Esophagus squamous epithelium (tissue), 5 donors: ENCODE data around the gene ADIG. TPM values are rescaled to one million over a fixed set of nuclear protein-coding genes. Genes with fewer than 3 reads are reported as not detected.

Experiments
- DNase-seq: peaks from one replicate; lab custom pipeline; 2025; lab: John Stamatoyannopoulos, UW
- H3K27ac ChIP-seq, 4 donors: fragments of 200-600 bp; sonication (generic); one replicate each; pipeline ENCODE4 v1.5.1; 2016 to 2019; ENCODE audit warnings: mild to moderate bottlenecking in 1 of 4
- H3K27me3 ChIP-seq, 4 donors: fragments of 200-600 bp; sonication (generic); 1 replicate in 3 of 4; 2 replicates in 1 of 4; pipeline versions ENCODE4 v1.5.1 to v1.6.0; 2017 to 2021; ENCODE audit warnings: antibody characterized with exemption in 1 of 4
- H3K36me3 ChIP-seq, 3 donors: fragments of 200-600 bp; sonication (generic); one replicate each; pipeline ENCODE4 v1.5.1; 2016 to 2019
- H3K4me1 ChIP-seq, 3 donors: fragments of 200-600 bp; sonication (generic); one replicate each; pipeline ENCODE4 v1.5.1; 2017 to 2019
- H3K4me3 ChIP-seq, 4 donors: fragments of 200-600 bp; sonication (generic); 1 replicate in 3 of 4; 2 replicates in 1 of 4; pipeline ENCODE4 v1.5.1; 2016 to 2019; ENCODE audit warnings: mild to moderate bottlenecking in 2 of 4, moderate library complexity in 1 of 4
- H3K9me3 ChIP-seq, 3 donors: fragments of 200-600 bp; sonication (generic); one replicate each; pipeline ENCODE4 v1.5.1; 2016 to 2019
- POLR2A ChIP-seq, 4 donors: fragments of 450-650 bp; IDR thresholded peaks; one replicate each; pipeline ENCODE4 v1.6.1; 2017; ENCODE audit warnings: antibody characterized with exemption in 4 of 4, mild to moderate bottlenecking in 4 of 4, moderate library complexity in 3 of 4
- WGBS, 2 donors: methylation state at CpG; one replicate each; pipeline ENCODE4 v1.1.5; 2018; 5-methylcytosine and 5-hydroxymethylcytosine counted together
- intact Hi-C: fragments of 100-400 bp; cut with DNase I; formaldehyde crosslinking; loops from one replicate; pipeline ENCODE4 v1.15.0; 2022
- total RNA-seq, 4 donors: library from RNA; depleted of rRNA; stranded (reverse); fragments of >200 nt; gene quantifications; one replicate each; pipeline ENCODE4 v1.1.0, GENCODE V29; 2016
- TF ChIP-seq, protein P1 (sequence below), 6 experiments: fragments of 450-650 bp in 4 of 6; fragments of 200-600 bp in 2 of 6; sonication (generic) in 2 of 6; IDR thresholded peaks; one replicate each; pipeline ENCODE4 v1.5.1; 2016 to 2019; ENCODE audit warnings: antibody characterized with exemption in 6 of 6, mild to moderate bottlenecking in 4 of 6, moderate library complexity in 4 of 6
- donor health status: DM: yes; HTN: yes; CAD: no.

ADIG gene
- total RNA-seq, 4 donors from 2014 or later: not detected

GRCh38 chr20:38631155-38632022 is 50.4 kb downstream of the ADIG start:
- Histone ChIP-seq H3K36me3 (no peaks in the 10 kb centered on the region), H3K27me3 (peaks cover 0 to 23% (median 0%) of the 10 kb centered on the region in 4 donors), H3K4me3 (no peak overlapping the region), H3K27ac (no peak overlapping the region), H3K9me3 (no peaks in the 10 kb centered on the region), H3K4me1 (no peaks in the 10 kb centered on the region)
- intact Hi-C loops: no loop called here
- WGBS, 2 donors: 50 to 54% methylated on average over 5 of the region's 5 CpGs
- no peak for DNase-seq
- no peak for TF ChIP-seq POLR2A (IDR thresholded peaks at IDR 0.05)

GRCh38 chr20:38633577-38634093 is 52.6 kb downstream of the ADIG start:
- Histone ChIP-seq H3K4me3 (no peak overlapping the region), H3K9me3 (no peaks in the 10 kb centered on the region), H3K27ac (no peak overlapping the region), H3K36me3 (no peaks in the 10 kb centered on the region), H3K4me1 (no peaks in the 10 kb centered on the region), H3K27me3 (peaks cover 0 to 26% (median 0%) of the 10 kb centered on the region in 4 donors)
- no peak for TF ChIP-seq POLR2A (IDR thresholded peaks at IDR 0.05)
- TF ChIP-seq, protein P1, sequence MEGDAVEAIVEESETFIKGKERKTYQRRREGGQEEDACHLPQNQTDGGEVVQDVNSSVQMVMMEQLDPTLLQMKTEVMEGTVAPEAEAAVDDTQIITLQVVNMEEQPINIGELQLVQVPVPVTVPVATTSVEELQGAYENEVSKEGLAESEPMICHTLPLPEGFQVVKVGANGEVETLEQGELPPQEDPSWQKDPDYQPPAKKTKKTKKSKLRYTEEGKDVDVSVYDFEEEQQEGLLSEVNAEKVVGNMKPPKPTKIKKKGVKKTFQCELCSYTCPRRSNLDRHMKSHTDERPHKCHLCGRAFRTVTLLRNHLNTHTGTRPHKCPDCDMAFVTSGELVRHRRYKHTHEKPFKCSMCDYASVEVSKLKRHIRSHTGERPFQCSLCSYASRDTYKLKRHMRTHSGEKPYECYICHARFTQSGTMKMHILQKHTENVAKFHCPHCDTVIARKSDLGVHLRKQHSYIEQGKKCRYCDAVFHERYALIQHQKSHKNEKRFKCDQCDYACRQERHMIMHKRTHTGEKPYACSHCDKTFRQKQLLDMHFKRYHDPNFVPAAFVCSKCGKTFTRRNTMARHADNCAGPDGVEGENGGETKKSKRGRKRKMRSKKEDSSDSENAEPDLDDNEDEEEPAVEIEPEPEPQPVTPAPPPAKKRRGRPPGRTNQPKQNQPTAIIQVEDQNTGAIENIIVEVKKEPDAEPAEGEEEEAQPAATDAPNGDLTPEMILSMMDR (IDR thresholded peaks at IDR 0.05): peak; percentile 54 to 83 (median 68)
- no peak for DNase-seq
- intact Hi-C loops: no loop called here
- WGBS, 2 donors: 44 to 58% methylated on average over 8 to 10 of the region's 13 CpGs

- WGBS, 2 donors: 39% methylated on average over 3 of the region's 3 CpGs
Observed at GRCh38 chr20:38635721-38636288, 54.8 kb downstream of the ADIG start.

More at GRCh38 chr20:38635721-38636288, 54.8 kb downstream of the ADIG start:
- Histone ChIP-seq H3K4me3 (no peak overlapping the region), H3K27me3 (peaks cover 0 to 33% (median 0%) of the 10 kb centered on the region in 4 donors), H3K4me1 (no peaks in the 10 kb centered on the region), H3K27ac (no peak overlapping the region), H3K9me3 (no peaks in the 10 kb centered on the region), H3K36me3 (no peaks in the 10 kb centered on the region)
- DNase-seq: no peak
- TF ChIP-seq POLR2A (IDR thresholded peaks at IDR 0.05): no peak
- TF ChIP-seq, protein P1 (IDR thresholded peaks at IDR 0.05): no peak
- intact Hi-C loops: no loop called here

Other genes with a start within 250 kb of the ADIG start
- under 1 TPM in 1 of 4 donors, not detected in 3; 0.18 TPM for gene LBP, start 234.7 kb upstream of the ADIG start, total RNA-seq
- gene SNHG17, start 145.9 kb upstream of the ADIG start, total RNA-seq: 10 to 100 TPM; 17.9 to 37.7 (median 28.0) TPM
- gene RALGAPB, start 108.4 kb upstream of the ADIG start, total RNA-seq: 10 to 100 TPM; 17.4 to 38.5 (median 26.9) TPM
- 10 to 100 TPM in 3 of 4 donors, 1 to 10 TPM in 1; 4.7 to 14.8 (median 12.4) TPM for gene ARHGAP40, start 20.6 kb downstream of the ADIG start, total RNA-seq
- not detected for gene SLC32A1, start 143.3 kb downstream of the ADIG start, total RNA-seq
- gene ACTR5, start 167.3 kb downstream of the ADIG start, total RNA-seq: 10 to 100 TPM in 1 of 4 donors, 1 to 10 TPM in 3; 7.0 to 12.2 (median 8.9) TPM
- 1 to 10 TPM in 3 of 4 donors, under 1 TPM in 1; 0.99 to 6.7 (median 3.6) TPM for gene PPP1R16B, start 224.5 kb downstream of the ADIG start, total RNA-seq